PFSK-1 (cell line): ENCODE results near the gene TOR2A.

ENCODE experiments used
- FOXP2 ChIP-seq: optimal IDR thresholded peaks from 2 replicates; pipeline ENCODE3; 2011; ENCODE audit warnings: borderline replicate concordance, control low read depth, inconsistent platforms; ENCODE audit not compliant: insufficient read depth; ENCODE audit errors: extremely low read length, extremely low read depth
- POLR2AphosphoS5 ChIP-seq: IDR thresholded peaks from 2 replicates; pipeline ENCODE4 v1.6.1; 2012; ENCODE audit warnings: low read depth, mild to moderate bottlenecking, control low read depth, low read length, moderate library complexity
- SIN3A ChIP-seq: IDR thresholded peaks from 2 replicates; pipeline ENCODE4 v1.6.1; 2012; ENCODE audit warnings: mild to moderate bottlenecking, low read length, moderate library complexity, borderline replicate concordance; ENCODE audit not compliant: insufficient read depth
- TAF1 ChIP-seq: IDR thresholded peaks from 2 replicates; pipeline ENCODE4 v1.6.1; 2012; ENCODE audit warnings: low read length, control low read depth, borderline replicate concordance; ENCODE audit not compliant: insufficient read depth
- TF ChIP-seq, protein P1 (sequence below), 2 experiments: IDR thresholded peaks; 2 replicates each; pipeline versions ENCODE4 v1.6.1 to v1.8.0; 2011 to 2012; ENCODE audit warnings: low read depth in 2 of 2, low read length in 2 of 2, control low read depth in 1 of 2, inconsistent platforms in 1 of 2, mild to moderate bottlenecking in 1 of 2, moderate library complexity in 1 of 2; ENCODE audit not compliant: insufficient read depth in 1 of 2

Gene TOR2A

DNA sequence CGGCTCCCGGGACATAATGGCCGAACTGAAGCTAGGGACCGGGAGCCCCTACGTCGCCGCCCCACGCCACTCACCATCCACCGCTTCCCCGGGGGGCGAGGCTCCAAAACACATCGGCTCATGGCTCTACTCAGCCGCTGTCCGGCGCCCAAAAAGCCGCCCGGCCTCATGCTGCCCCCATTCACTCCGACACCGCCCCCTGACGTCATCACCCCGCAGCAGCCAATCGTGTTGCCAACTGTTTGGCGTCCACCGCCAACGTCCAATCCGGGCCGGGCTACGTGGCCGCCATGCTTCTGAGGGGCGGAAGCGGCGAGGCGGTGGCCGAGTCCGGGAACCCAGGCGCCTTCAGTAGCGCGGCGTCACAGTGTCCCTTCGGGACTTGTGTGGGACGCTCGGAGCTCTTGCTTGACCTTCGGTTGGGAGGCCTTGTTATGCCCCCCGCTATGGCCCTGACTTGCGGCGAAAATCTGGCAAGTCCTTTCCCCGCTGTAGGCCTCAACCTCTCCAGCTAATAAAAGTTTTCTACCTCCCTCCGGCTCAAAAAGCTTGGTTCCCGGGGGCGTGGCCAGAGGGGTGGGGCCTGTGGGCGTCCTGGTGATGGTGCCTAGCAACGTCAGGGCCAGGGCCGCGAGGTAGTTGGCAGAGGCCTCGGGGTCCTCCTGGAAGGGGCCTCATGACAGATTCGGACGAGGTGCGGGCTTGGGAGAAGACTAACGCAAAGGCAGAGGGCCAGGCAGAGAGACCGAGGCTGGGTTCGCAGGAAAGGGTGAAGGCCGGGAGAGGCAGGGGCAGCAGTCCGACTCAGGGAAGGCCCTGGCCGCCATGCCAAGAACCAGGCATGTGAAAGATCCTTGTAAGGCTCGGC lies 19.4 kb downstream of the TOR2A start, which contains the start of the genes PTRH1 and TTC16:
PTRH1 (minus strand) TSS at position 194 of the 868 bp plus-strand sequence; CDS start at position 170, 24 bp downstream.
TTC16 (plus strand) TSS at position 610 of the 868 bp plus-strand sequence; CDS start at position 677, 67 bp downstream.
- TF ChIP-seq FOXP2 = no peak
- no peak for TF ChIP-seq POLR2AphosphoS5
- no peak for TF ChIP-seq TAF1
- TF ChIP-seq, protein P1, sequence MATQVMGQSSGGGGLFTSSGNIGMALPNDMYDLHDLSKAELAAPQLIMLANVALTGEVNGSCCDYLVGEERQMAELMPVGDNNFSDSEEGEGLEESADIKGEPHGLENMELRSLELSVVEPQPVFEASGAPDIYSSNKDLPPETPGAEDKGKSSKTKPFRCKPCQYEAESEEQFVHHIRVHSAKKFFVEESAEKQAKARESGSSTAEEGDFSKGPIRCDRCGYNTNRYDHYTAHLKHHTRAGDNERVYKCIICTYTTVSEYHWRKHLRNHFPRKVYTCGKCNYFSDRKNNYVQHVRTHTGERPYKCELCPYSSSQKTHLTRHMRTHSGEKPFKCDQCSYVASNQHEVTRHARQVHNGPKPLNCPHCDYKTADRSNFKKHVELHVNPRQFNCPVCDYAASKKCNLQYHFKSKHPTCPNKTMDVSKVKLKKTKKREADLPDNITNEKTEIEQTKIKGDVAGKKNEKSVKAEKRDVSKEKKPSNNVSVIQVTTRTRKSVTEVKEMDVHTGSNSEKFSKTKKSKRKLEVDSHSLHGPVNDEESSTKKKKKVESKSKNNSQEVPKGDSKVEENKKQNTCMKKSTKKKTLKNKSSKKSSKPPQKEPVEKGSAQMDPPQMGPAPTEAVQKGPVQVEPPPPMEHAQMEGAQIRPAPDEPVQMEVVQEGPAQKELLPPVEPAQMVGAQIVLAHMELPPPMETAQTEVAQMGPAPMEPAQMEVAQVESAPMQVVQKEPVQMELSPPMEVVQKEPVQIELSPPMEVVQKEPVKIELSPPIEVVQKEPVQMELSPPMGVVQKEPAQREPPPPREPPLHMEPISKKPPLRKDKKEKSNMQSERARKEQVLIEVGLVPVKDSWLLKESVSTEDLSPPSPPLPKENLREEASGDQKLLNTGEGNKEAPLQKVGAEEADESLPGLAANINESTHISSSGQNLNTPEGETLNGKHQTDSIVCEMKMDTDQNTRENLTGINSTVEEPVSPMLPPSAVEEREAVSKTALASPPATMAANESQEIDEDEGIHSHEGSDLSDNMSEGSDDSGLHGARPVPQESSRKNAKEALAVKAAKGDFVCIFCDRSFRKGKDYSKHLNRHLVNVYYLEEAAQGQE (IDR thresholded peaks at IDR 0.05; ENCODE audit: insufficient read depth in 1 of 2, low read depth in 2 of 2, low read length in 2 of 2) = no peak
- peak; percentile 57; the same call in 1 of the 2 replicates for TF ChIP-seq SIN3A

DNA sequence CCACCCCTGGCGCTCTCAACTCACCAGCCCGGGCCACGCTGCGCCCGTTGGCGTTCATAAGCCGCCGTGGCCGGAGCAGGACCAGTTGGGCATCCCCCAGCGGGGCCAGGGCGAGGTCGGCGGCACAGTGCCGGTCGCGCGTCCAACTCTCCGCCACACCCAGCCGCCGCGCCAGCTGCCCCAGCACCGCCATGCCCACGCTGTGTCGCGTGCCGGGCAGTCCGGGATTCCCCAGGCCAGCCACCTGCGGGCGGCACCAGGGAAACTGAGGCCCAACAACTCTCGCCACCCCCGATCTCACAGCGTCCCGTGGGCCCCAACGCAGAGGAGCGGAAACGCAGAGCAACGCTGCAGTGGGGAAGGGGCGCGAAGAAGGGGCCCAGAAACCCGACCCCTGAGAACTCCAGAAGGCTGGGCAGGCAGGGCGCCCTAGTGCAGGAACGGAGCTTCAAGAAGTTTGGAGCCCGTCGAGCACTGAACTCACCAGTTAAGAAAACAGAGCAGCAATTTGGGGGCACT lies 20.1 kb downstream of the TOR2A start:
- TF ChIP-seq SIN3A (no peak), TAF1 (no peak), FOXP2 (no peak), POLR2AphosphoS5 (no peak)
- TF ChIP-seq, protein P1 (IDR thresholded peaks at IDR 0.05; ENCODE audit: insufficient read depth in 1 of 2, low read depth in 2 of 2, low read length in 2 of 2) = no peak

DNA sequence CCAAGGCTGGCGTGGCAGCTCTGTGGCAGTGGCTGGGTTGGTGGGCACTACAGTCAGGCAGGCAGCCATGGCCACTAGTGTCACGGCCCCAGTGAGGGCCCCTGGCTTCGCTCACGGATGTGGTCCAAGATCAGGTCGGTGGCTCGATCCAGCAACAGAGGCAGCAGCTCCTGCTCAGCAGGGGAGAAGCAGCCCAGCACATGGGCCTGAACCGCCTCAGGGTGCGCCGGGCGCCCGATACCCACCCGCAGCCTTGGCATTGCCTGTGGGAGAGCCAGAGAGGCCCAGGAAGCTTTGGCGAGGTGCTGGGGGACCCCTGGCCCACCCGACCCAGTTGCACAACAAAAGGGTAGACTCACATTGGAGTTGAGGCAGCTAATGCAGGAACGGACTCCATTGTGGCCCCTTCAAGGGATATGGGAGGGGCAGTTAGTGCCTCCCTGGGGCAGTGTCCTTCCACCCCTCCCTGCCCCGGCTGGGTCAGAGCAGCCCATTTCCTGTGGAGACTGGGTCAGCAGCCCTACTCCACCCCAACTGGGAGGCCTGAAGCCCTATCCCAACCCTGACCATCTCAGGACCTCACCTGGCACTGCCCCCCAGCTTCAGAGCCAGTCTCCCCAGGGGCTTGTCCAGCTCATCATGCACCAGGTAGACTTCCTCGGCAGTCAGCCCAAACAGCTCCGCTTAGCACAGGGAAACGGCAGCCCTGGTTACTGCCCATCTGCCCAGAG lies 20.9 kb downstream of the TOR2A start:
- TF ChIP-seq SIN3A (no peak), TAF1 (no peak), FOXP2 (no peak), POLR2AphosphoS5 (no peak)
- TF ChIP-seq, protein P1 (IDR thresholded peaks at IDR 0.05; ENCODE audit: insufficient read depth in 1 of 2, low read depth in 2 of 2, low read length in 2 of 2) = no peak

DNA sequence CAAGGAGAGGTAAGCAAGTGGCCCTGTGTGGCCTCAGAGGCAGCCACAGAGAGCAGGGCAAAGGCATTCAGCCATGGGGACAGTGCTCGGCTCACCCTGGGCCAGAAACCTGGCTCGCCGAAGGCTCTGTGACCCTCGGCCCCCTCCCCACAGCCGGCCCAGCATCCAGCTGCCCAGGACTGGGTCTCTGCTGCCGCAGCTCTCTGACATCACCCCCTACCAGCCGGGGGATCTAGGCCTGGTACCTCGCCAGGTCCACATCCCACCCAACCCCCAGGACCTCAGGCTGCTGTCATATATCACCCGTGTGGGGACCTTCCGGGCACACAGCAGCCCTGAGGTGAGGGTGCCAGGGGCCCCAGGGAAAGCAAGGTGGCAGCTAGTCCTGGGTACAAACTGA lies 22.2 kb downstream of the TOR2A start:
- TF ChIP-seq TAF1 = no peak
- TF ChIP-seq, protein P1 (IDR thresholded peaks at IDR 0.05; ENCODE audit: insufficient read depth in 1 of 2, low read depth in 2 of 2, low read length in 2 of 2) = no peak
- no peak for TF ChIP-seq POLR2AphosphoS5
- TF ChIP-seq SIN3A = no peak
- no peak for TF ChIP-seq FOXP2
